GM12878 (cell line): Measurements from ENCODE around the gene FOXL3. TPM values are rescaled to one million over a fixed set of nuclear protein-coding genes. Genes with fewer than 3 reads are reported as not detected.

Experiments used
- ATAC-seq: fragments of 200-7000 bp; cut with Tn5 transposase; 3 replicates; pipeline ENCODE4 v1.9.1; 2020; ENCODE audit warnings: mild to moderate bottlenecking, moderate library complexity
- BruUV-seq: library from RNA; stranded (reverse); fragments of 400-500 nt; replicated peaks from 2 replicates; lab custom pipeline; 2021; lab: Mats Ljungman, UMichigan
- CTCF ChIA-PET: fragments of 300-600 bp; sonication (Branson Sonifier 250); formaldehyde crosslinking; extraction: SDS; loops from one replicate; lab custom pipeline; 2021; ENCODE audit warnings: inconsistent platforms; lab: Yijun Ruan, JAX
- POLR2A ChIA-PET: fragments of 350-600 bp; formaldehyde crosslinking; extraction: SDS; loops from one replicate; lab custom pipeline; 2021; ENCODE audit warnings: inconsistent platforms; lab: Charles Lee
- RAD21 ChIA-PET: fragments of 300-600 bp; sonication (Branson Sonifier 250); formaldehyde crosslinking; loops from one replicate; lab custom pipeline; 2023; ENCODE audit warnings: antibody characterized with exemption; ENCODE audit not compliant: unreplicated experiment; lab: Charles Lee
- SMC1A ChIA-PET: fragments of 300-600 bp; sonication (Branson Sonifier 250); formaldehyde crosslinking; loops from one replicate; lab custom pipeline; 2023; ENCODE audit not compliant: unreplicated experiment, uncharacterized antibody; lab: Charles Lee
- DNase-seq: peaks from one replicate; pipeline ENCODE4 v3.0.0-alpha.2; 2011; ENCODE audit warnings: low read depth, low spot score
- FAIRE-seq: peaks from 3 replicates; lab custom pipeline; 2011; peaks lifted over from hg19 to GRCh38; lab: Jason Lieb, UNC
- H2AFZ ChIP-seq: 2 replicates; pipeline ENCODE4 v1.6.0; 2011; ENCODE audit warnings: low read depth, low read length, control low read depth; ENCODE audit not compliant: control insufficient read depth
- H3K27ac ChIP-seq: 2 replicates; pipeline ENCODE4 v1.5.1; 2011; ENCODE audit warnings: control low read depth; ENCODE audit not compliant: control insufficient read depth, insufficient read depth
- H3K27me3 ChIP-seq, 2 experiments: replicated peaks in 1 of 2; 2 replicates each; pipeline versions ENCODE4 v1.6.0 to v1.6.1; 2011; ENCODE audit warnings: low read length in 1 of 2; ENCODE audit not compliant: control insufficient read depth in 2 of 2, insufficient read depth in 2 of 2
- H3K36me3 ChIP-seq, 2 experiments: 2 replicates each; pipeline ENCODE4 v1.5.1; 2011; ENCODE audit warnings: low read length in 1 of 2; ENCODE audit not compliant: control insufficient read depth in 2 of 2, insufficient read depth in 2 of 2
- H3K4me1 ChIP-seq: 2 replicates; pipeline ENCODE4 v1.6.1; 2011; ENCODE audit warnings: mild to moderate bottlenecking, low read length, moderate library complexity, mixed read lengths; ENCODE audit not compliant: control insufficient read depth, insufficient read depth
- H3K4me2 ChIP-seq: 2 replicates; pipeline ENCODE4 v1.6.0; 2011; ENCODE audit warnings: control low read depth; ENCODE audit not compliant: control insufficient read depth, insufficient read depth
- H3K4me3 ChIP-seq: fragments of 200-600 bp; sonication (generic); 2 replicates; pipeline ENCODE4 v1.5.1; 2016
- H3K79me2 ChIP-seq: 2 replicates; pipeline ENCODE4 v1.6.0; 2011; ENCODE audit warnings: low read length; ENCODE audit not compliant: control insufficient read depth, insufficient read depth
- H3K9ac ChIP-seq: 2 replicates; pipeline ENCODE4 v1.8.0; 2011; ENCODE audit warnings: low read length, control low read depth, mixed read lengths; ENCODE audit not compliant: control insufficient read depth, insufficient read depth
- H3K9me3 ChIP-seq: replicated peaks from 3 replicates; pipeline ENCODE4 v1.5.1; 2011; ENCODE audit warnings: mild to moderate bottlenecking, low read length; ENCODE audit not compliant: control insufficient read depth, insufficient read depth
- H4K20me1 ChIP-seq: 2 replicates; pipeline ENCODE4 v1.6.0; 2011; ENCODE audit not compliant: control insufficient read depth, insufficient read depth
- CBX3 ChIP-seq: fragments of 200-600 bp; sonication (generic); IDR thresholded peaks from 2 replicates; pipeline ENCODE4 v1.6.1; 2016; ENCODE audit warnings: low read depth, borderline replicate concordance
- MXI1 ChIP-seq: fragments of 150-350 bp; IDR thresholded peaks from 2 replicates; pipeline ENCODE4 v1.6.1; 2011; ENCODE audit warnings: low read depth, mild to moderate bottlenecking, inconsistent platforms, low read length, improper control_type of control experiment
- SMAD5 ChIP-seq: IDR thresholded peaks from 2 replicates; pipeline ENCODE4 v1.6.1; 2016; ENCODE audit warnings: antibody characterized with exemption, low read depth
- ZNF217 ChIP-seq: fragments of 450-650 bp; IDR thresholded peaks from 2 replicates; pipeline ENCODE4 v1.6.1; 2017; ENCODE audit warnings: antibody characterized with exemption, mild to moderate bottlenecking
- WGBS: methylation state at CpG from one replicate; pipeline ENCODE4 v1.1.6; 2016; ENCODE audit warnings: low lambda C conversion rate; ENCODE audit not compliant: insufficient replicate concordance, insufficient coverage; ENCODE audit errors: missing lambda C conversion rate; 5-methylcytosine and 5-hydroxymethylcytosine counted together
- in situ Hi-C: fragments of 300-500 bp; cut with MboI; formaldehyde crosslinking; loops from 9 replicates; pipeline ENCODE4 v1.14.3; 2018; ENCODE audit warnings: mixed read lengths
- intact Hi-C: fragments of 100-400 bp; cut with micrococcal nuclease; formaldehyde crosslinking; loops from one replicate; pipeline ENCODE4 v1.14.2; 2022; ENCODE audit not compliant: unreplicated experiment
- polyA plus RNA-seq, 11 experiments: library from polyadenylated mRNA; depleted of rRNA in 4 of 11; unstranded in 6 of 11; stranded (reverse) in 5 of 11; fragments of >200 nt; fragmentation: Nextera tagmentation in 4 of 11; fragmentation: Illumina TruSeq in 1 of 11; extraction: Ambion mirVana in 4 of 11; extraction: Trizol in 1 of 11; gene quantifications; 1 replicate in 1 of 11; 2 replicates in 10 of 11; pipeline versions ENCODE4 v1.2.1 to v1.2.3, GENCODE V29; 2011 to 2016; ENCODE audit warnings: inconsistent platforms in 2 of 11, missing spikeins in 2 of 11, low read depth in 1 of 11
- total RNA-seq, 4 experiments: library from RNA; depleted of rRNA in 3 of 4; stranded (reverse); fragments of >200 nt in 3 of 4; fragmentation: Illumina TruSeq in 1 of 4; extraction: Trizol in 1 of 4; gene quantifications; 2 replicates each; pipeline versions ENCODE4 v1.2.1 to v1.2.3, GENCODE V29; 2013 to 2021
- TF ChIP-seq, protein P1 (sequence below): fragments of 450-650 bp; IDR thresholded peaks from 2 replicates; pipeline ENCODE4 v1.6.1; 2018; ENCODE audit warnings: borderline replicate concordance, mild to moderate bottlenecking; ENCODE audit not compliant: partially characterized antibody
- TF ChIP-seq, protein P2 (sequence below): fragments of 150-350 bp; IDR thresholded peaks from 2 replicates; pipeline ENCODE4 v1.6.1; 2016; ENCODE audit warnings: low read depth, low read length
- TF ChIP-seq, protein P3 (sequence below): IDR thresholded peaks from 2 replicates; pipeline ENCODE4 v1.6.1; 2011; ENCODE audit warnings: low read depth, low read length, improper control_type of control experiment, borderline replicate concordance

FOXL3 gene
- total and polyA plus RNA-seq, 10 of the 15 experiments (the other 5 are each of a cell fraction or from before 2014, with no cell fraction given), result not detected

DNA sequence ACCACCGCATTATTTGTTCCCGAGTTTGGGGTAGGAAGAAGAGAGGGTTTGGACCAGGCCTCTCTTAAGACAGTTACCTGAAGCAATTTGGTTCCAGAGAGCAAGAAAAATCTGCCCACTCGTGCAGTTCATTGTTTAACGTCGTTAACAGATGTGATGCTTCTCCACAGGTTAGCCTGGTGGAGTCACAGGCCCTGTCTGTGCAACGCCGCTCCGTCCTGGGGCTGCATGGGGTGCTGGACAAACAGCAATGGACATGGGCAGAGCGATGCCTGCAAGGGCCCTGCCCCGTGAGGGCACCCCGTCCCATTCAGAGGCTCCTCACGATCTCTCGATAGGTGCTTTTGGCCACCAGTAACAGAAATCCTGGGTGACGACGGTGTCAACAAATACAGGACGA lies 9.7 kb downstream of the FOXL3 start (continued):
- TF ChIP-seq, protein P1, sequence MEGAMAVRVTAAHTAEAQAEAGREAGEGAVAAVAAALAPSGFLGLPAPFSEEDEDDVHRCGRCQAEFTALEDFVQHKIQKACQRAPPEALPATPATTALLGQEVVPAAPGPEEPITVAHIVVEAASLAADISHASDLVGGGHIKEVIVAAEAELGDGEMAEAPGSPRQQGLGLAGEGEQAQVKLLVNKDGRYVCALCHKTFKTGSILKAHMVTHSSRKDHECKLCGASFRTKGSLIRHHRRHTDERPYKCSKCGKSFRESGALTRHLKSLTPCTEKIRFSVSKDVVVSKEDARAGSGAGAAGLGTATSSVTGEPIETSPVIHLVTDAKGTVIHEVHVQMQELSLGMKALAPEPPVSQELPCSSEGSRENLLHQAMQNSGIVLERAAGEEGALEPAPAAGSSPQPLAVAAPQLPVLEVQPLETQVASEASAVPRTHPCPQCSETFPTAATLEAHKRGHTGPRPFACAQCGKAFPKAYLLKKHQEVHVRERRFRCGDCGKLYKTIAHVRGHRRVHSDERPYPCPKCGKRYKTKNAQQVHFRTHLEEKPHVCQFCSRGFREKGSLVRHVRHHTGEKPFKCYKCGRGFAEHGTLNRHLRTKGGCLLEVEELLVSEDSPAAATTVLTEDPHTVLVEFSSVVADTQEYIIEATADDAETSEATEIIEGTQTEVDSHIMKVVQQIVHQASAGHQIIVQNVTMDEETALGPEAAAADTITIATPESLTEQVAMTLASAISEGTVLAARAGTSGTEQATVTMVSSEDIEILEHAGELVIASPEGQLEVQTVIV, result no peak
- TF ChIP-seq, protein P2, sequence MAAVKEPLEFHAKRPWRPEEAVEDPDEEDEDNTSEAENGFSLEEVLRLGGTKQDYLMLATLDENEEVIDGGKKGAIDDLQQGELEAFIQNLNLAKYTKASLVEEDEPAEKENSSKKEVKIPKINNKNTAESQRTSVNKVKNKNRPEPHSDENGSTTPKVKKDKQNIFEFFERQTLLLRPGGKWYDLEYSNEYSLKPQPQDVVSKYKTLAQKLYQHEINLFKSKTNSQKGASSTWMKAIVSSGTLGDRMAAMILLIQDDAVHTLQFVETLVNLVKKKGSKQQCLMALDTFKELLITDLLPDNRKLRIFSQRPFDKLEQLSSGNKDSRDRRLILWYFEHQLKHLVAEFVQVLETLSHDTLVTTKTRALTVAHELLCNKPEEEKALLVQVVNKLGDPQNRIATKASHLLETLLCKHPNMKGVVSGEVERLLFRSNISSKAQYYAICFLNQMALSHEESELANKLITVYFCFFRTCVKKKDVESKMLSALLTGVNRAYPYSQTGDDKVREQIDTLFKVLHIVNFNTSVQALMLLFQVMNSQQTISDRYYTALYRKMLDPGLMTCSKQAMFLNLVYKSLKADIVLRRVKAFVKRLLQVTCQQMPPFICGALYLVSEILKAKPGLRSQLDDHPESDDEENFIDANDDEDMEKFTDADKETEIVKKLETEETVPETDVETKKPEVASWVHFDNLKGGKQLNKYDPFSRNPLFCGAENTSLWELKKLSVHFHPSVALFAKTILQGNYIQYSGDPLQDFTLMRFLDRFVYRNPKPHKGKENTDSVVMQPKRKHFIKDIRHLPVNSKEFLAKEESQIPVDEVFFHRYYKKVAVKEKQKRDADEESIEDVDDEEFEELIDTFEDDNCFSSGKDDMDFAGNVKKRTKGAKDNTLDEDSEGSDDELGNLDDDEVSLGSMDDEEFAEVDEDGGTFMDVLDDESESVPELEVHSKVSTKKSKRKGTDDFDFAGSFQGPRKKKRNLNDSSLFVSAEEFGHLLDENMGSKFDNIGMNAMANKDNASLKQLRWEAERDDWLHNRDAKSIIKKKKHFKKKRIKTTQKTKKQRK, result no peak
- no peak for TF ChIP-seq CBX3
- TF ChIP-seq, protein P3, sequence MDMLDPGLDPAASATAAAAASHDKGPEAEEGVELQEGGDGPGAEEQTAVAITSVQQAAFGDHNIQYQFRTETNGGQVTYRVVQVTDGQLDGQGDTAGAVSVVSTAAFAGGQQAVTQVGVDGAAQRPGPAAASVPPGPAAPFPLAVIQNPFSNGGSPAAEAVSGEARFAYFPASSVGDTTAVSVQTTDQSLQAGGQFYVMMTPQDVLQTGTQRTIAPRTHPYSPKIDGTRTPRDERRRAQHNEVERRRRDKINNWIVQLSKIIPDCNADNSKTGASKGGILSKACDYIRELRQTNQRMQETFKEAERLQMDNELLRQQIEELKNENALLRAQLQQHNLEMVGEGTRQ, result no peak

DNA sequence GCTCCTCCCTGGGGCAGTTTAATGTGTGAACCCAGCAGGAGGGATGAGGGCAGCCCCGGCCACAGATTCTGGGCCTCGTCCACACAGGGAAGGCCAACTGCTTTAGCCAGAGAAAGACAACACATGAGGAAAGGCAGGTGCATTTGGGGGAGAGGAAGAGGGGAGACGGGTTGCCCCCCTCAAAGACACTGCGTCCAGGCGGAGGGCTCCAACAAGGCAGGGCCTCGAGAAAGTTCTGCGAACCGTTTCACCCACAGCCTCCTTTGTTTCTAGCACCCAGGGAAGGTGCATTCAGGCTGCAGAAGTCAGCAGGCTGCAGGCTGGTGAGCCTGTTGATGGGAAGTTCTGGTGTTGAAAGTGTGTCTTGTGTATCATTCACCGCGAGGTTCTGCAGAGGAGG lies 10.1 kb downstream of the FOXL3 start:
- FAIRE-seq (no peak), DNase-seq (no peak)

More for the DNA sequence above, 10.1 kb downstream of the FOXL3 start:
- no peaks in the 10 kb centered on the region; the same call in 2 of the 3 replicates for H3K9me3 ChIP-seq
- H3K4me2 ChIP-seq, result no peak overlapping the region
- ChIA-PET SMC1A (no interaction called here), POLR2A (no interaction called here), RAD21 (no interaction called here), CTCF (no interaction called here)
- no peaks in the 10 kb centered on the region for H3K4me1 ChIP-seq
- H2AFZ ChIP-seq, result no peak overlapping the region
- no peak overlapping the region for H3K27ac ChIP-seq
- 62% methylated on average over 10 of the region's 10 CpGs for WGBS
- no peaks in the 10 kb centered on the region for H4K20me1 ChIP-seq
- H3K9ac ChIP-seq, result no peak overlapping the region
- no peaks in the 10 kb centered on the region; a peak in 1 of 4 replicates for H3K27me3 ChIP-seq
- no peaks in the 10 kb centered on the region for H3K36me3 ChIP-seq
- no TSS peak for BruUV-seq
- no peak overlapping the region for H3K4me3 ChIP-seq
- no peaks in the 10 kb centered on the region for H3K79me2 ChIP-seq
- no peak for ATAC-seq
- TF ChIP-seq SMAD5 (no peak), ZNF217 (no peak), MXI1 (no peak)
- intact Hi-C loops (no loop called here), in situ Hi-C loops (no loop called here)
